ENCODE measurements around the gene PARVA.

- TF ChIP-seq CTCF (IDR thresholded peaks at IDR 0.05; ENCODE audit: insufficient read depth, low read depth, low read length) (no peak), EZH2 (IDR thresholded peaks at IDR 0.05; ENCODE audit: insufficient read depth, low read length) (no peak)
Observed at GRCh38 chr11:12459374-12459773, 82.0 kb downstream of the PARVA start.

Measured in astrocyte (in vitro differentiated cells and primary cell).